Tongue (tissue), 2 donors: ENCODE data around the gene MMP20. TPM values are rescaled to one million over a fixed set of nuclear protein-coding genes. Genes with fewer than 3 reads are reported as not detected.

Experiments
- DNase-seq: peaks from one replicate; pipeline ENCODE4 v3.0.0-alpha.2; 2015
- total RNA-seq: library from RNA; depleted of rRNA; stranded (reverse); fragments of >200 nt; gene quantifications from one replicate; pipeline ENCODE4 v1.2.3, GENCODE V29; 2014

MMP20 gene
- total RNA-seq, 1 donor from 2014 or later, result not detected

- DNase-seq, result no peak
Observed at GRCh38 chr11:102622258-102622657, 2.9 kb downstream of the MMP20 start.

GRCh38 chr11:102620818-102621561 lies 4.1 kb downstream of the MMP20 start:
- no peak for DNase-seq

- DNase-seq, result no peak
Observed at GRCh38 chr11:102620179-102620578, 5.0 kb downstream of the MMP20 start.

GRCh38 chr11:102617466-102618008 lies 7.6 kb downstream of the MMP20 start:
- DNase-seq, result peak; percentile 33

- DNase-seq, result no peak
Observed at GRCh38 chr11:102615894-102616432, 9.2 kb downstream of the MMP20 start.

- DNase-seq, result no peak
Observed at GRCh38 chr11:102615077-102615893, 9.8 kb downstream of the MMP20 start.

- no peak for DNase-seq
Observed at GRCh38 chr11:102614485-102614884, 10.6 kb downstream of the MMP20 start.

GRCh38 chr11:102614031-102614430 lies 11.1 kb downstream of the MMP20 start:
- no peak for DNase-seq

GRCh38 chr11:102613450-102613849 lies 11.7 kb downstream of the MMP20 start:
- DNase-seq, result no peak

- DNase-seq, result no peak
Observed at GRCh38 chr11:102611291-102611690, 13.8 kb downstream of the MMP20 start.

- DNase-seq, result no peak
Observed at GRCh38 chr11:102610200-102610599, 14.9 kb downstream of the MMP20 start.

GRCh38 chr11:102608699-102609098 lies 16.4 kb downstream of the MMP20 start:
- DNase-seq, result no peak

- no peak for DNase-seq
Observed at GRCh38 chr11:102604875-102605274, 20.3 kb downstream of the MMP20 start.

- no peak for DNase-seq
Observed at GRCh38 chr11:102604011-102604410, 21.1 kb downstream of the MMP20 start.

- DNase-seq, result no peak
Observed at GRCh38 chr11:102603576-102603975, 21.6 kb downstream of the MMP20 start.

GRCh38 chr11:102603091-102603490 lies 22.0 kb downstream of the MMP20 start:
- peak; percentile 66 for DNase-seq

GRCh38 chr11:102600666-102601065 lies 24.5 kb downstream of the MMP20 start:
- DNase-seq, result no peak

- DNase-seq, result no peak
Observed at GRCh38 chr11:102599642-102600261, 25.4 kb downstream of the MMP20 start.

- no peak for DNase-seq
Observed at GRCh38 chr11:102598272-102598671, 26.9 kb downstream of the MMP20 start.

GRCh38 chr11:102596578-102596977 lies 28.6 kb downstream of the MMP20 start:
- no peak for DNase-seq

GRCh38 chr11:102592634-102593581 lies 32.2 kb downstream of the MMP20 start:
- DNase-seq, result no peak
